IPS-18c (cell line): Measurements from ENCODE around the gene EFNA4.
A peak's percentile ranks its signal among the peaks of the same experiment; 100 is the strongest.

Experiments
- H3K4me3 ChIP-seq: 2 replicates; pipeline ENCODE4 v1.7.0; 2013; ENCODE audit warnings: low read depth, mild to moderate bottlenecking, low read length, moderate library complexity; ENCODE audit not compliant: insufficient read depth
- H3K9me3 ChIP-seq: one replicate; pipeline ENCODE4 v1.6.1; 2013; ENCODE audit warnings: mild to moderate bottlenecking, low read length, moderate library complexity; ENCODE audit not compliant: control insufficient read depth, insufficient read depth

Gene EFNA4

GRCh38 chr1:155091071-155092051 is 27.8 kb downstream of the EFNA4 start:
- 0 out of 2 replicates have a peak overlapping the region, but pooled peaks have one; percentile 1 for H3K4me3 ChIP-seq

GRCh38 chr1:155092131-155092530 is 28.6 kb downstream of the EFNA4 start:
- Histone ChIP-seq H3K9me3 (no peaks in the 10 kb centered on the region), H3K4me3 (no peak overlapping the region)

More at GRCh38 chr1:155091071-155092051, 27.8 kb downstream of the EFNA4 start:
- H3K9me3 ChIP-seq = no peaks in the 10 kb centered on the region

GRCh38 chr1:155092641-155093040 is 29.1 kb downstream of the EFNA4 start:
- Histone ChIP-seq H3K4me3 (no peak overlapping the region), H3K9me3 (no peaks in the 10 kb centered on the region)

- no peaks in the 10 kb centered on the region for H3K9me3 ChIP-seq
- no peak overlapping the region for H3K4me3 ChIP-seq
Observed at GRCh38 chr1:155093911-155094621, 30.5 kb downstream of the EFNA4 start.

GRCh38 chr1:155094622-155094948 is 31.0 kb downstream of the EFNA4 start:
- H3K4me3 ChIP-seq = no peak overlapping the region
- no peaks in the 10 kb centered on the region for H3K9me3 ChIP-seq

GRCh38 chr1:155099331-155099730 is 35.8 kb downstream of the EFNA4 start:
- Histone ChIP-seq H3K9me3 (no peaks in the 10 kb centered on the region), H3K4me3 (no peak overlapping the region)

GRCh38 chr1:155103325-155103724 is 39.8 kb downstream of the EFNA4 start:
- H3K9me3 ChIP-seq = no peaks in the 10 kb centered on the region
- no peak overlapping the region for H3K4me3 ChIP-seq

GRCh38 chr1:155104605-155105534 is 41.3 kb downstream of the EFNA4 start:
- Histone ChIP-seq H3K9me3 (no peaks in the 10 kb centered on the region), H3K4me3 (no peak overlapping the region)

GRCh38 chr1:155105604-155106011 is 42.1 kb downstream of the EFNA4 start:
- no peak overlapping the region for H3K4me3 ChIP-seq
- no peaks in the 10 kb centered on the region for H3K9me3 ChIP-seq

- Histone ChIP-seq H3K4me3 (no peak overlapping the region), H3K9me3 (no peaks in the 10 kb centered on the region)
Observed at GRCh38 chr1:155106862-155107261, 43.3 kb downstream of the EFNA4 start.

GRCh38 chr1:155107309-155108264 is 44.0 kb downstream of the EFNA4 start:
- no peak overlapping the region for H3K4me3 ChIP-seq
- H3K9me3 ChIP-seq = peaks cover 2% of the 10 kb centered on the region

- Histone ChIP-seq H3K4me3 (no peak overlapping the region), H3K9me3 (peaks cover 2% of the 10 kb centered on the region)
Observed at GRCh38 chr1:155108296-155108695, 44.8 kb downstream of the EFNA4 start.

- H3K4me3 ChIP-seq = no peak overlapping the region
- H3K9me3 ChIP-seq = peaks cover 2% of the 10 kb centered on the region
Observed at GRCh38 chr1:155110381-155110780, 46.8 kb downstream of the EFNA4 start.

- H3K4me3 ChIP-seq = no peak overlapping the region
- H3K9me3 ChIP-seq = peaks cover 2% of the 10 kb centered on the region
Observed at GRCh38 chr1:155110826-155111225, 47.3 kb downstream of the EFNA4 start.

GRCh38 chr1:155113450-155113980 is 50.0 kb downstream of the EFNA4 start:
- Histone ChIP-seq H3K4me3 (no peak overlapping the region), H3K9me3 (peaks cover 2% of the 10 kb centered on the region)
